HepG2 (cell line): ENCODE data around the gene UCN. TPM values are rescaled to one million over a fixed set of nuclear protein-coding genes. Genes with fewer than 3 reads are reported as not detected.

Experiments used
- AGO2 ChIP-seq: fragments of 200-400 bp; formaldehyde crosslinking; optimal IDR thresholded peaks from 2 replicates; pipeline ENCODE3; 2017; ENCODE audit warnings: mild to moderate bottlenecking, low read depth, low read length, moderate library complexity
- NAIF1 ChIP-seq: sonication (generic); formaldehyde crosslinking; IDR thresholded peaks from 2 replicates; pipeline ENCODE4 v1.5.0; 2020; ENCODE audit warnings: mild to moderate bottlenecking, missing genetic modification reagents, borderline replicate concordance
- PRMT3 ChIP-seq: sonication (generic); formaldehyde crosslinking; IDR thresholded peaks from 2 replicates; pipeline ENCODE4 v1.8.1; 2022; ENCODE audit warnings: low read depth, mild to moderate bottlenecking, moderate library complexity, missing genetic modification reagents, borderline replicate concordance
- RAD51 ChIP-seq: fragments of 450-650 bp; IDR thresholded peaks from 2 replicates; pipeline ENCODE4 v1.6.1; 2016; ENCODE audit warnings: borderline replicate concordance
- RELA ChIP-seq: sonication (generic); formaldehyde crosslinking; IDR thresholded peaks from 2 replicates; pipeline ENCODE4 v1.4.0; 2020; ENCODE audit warnings: missing genetic modification reagents
- SMAD3 ChIP-seq: sonication (generic); formaldehyde crosslinking; IDR thresholded peaks from 2 replicates; pipeline ENCODE4 v1.4.0; 2020; ENCODE audit warnings: missing genetic modification reagents
- TP53 ChIP-seq: sonication (generic); formaldehyde crosslinking; conservative IDR thresholded peaks from 2 replicates; pipeline ENCODE4 v1.4.0; 2020; ENCODE audit warnings: missing genetic modification reagents
- ZFP36L1 ChIP-seq: sonication (generic); formaldehyde crosslinking; IDR thresholded peaks from 2 replicates; pipeline ENCODE4 v1.8.0; 2022; ENCODE audit warnings: mild to moderate bottlenecking, missing genetic modification reagents, moderate library complexity
- ZNF274 ChIP-seq: sonication (generic); formaldehyde crosslinking; IDR thresholded peaks from 2 replicates; pipeline ENCODE4 v1.5.1; 2020; ENCODE audit warnings: mild to moderate bottlenecking, missing genetic modification reagents
- ZNF3 ChIP-seq: IDR thresholded peaks from 2 replicates; pipeline ENCODE4 v1.7.0; 2017; ENCODE audit warnings: inconsistent platforms
- ZNF644 ChIP-seq: IDR thresholded peaks from 2 replicates; pipeline ENCODE4 v1.6.1; 2016; ENCODE audit warnings: low read depth
- ZNF660 ChIP-seq: sonication (generic); formaldehyde crosslinking; IDR thresholded peaks from 2 replicates; pipeline ENCODE4 v1.5.1; 2020; ENCODE audit warnings: mild to moderate bottlenecking, low read depth, missing genetic modification reagents, borderline replicate concordance
- polyA plus RNA-seq, 8 experiments: library from polyadenylated mRNA; depleted of rRNA in 3 of 8; stranded (reverse) in 7 of 8; unstranded in 1 of 8; fragments of >200 nt; fragmentation: Illumina TruSeq in 4 of 8; extraction: Trizol in 4 of 8; gene quantifications; 2 replicates each; pipeline versions ENCODE4 v1.2.1 to v1.2.3, GENCODE V29; 2011 to 2016; ENCODE audit warnings: low read depth in 4 of 8, missing spikeins in 1 of 8, mixed read lengths in 1 of 8; ENCODE audit not compliant: insufficient read depth in 1 of 8
- total RNA-seq, 5 experiments: library from RNA; depleted of rRNA; stranded (reverse); fragments of >200 nt; fragmentation: Illumina TruSeq; extraction: Trizol; gene quantifications; 2 replicates each; pipeline ENCODE4 v1.2.3, GENCODE V29; 2016; ENCODE audit warnings: low read depth in 1 of 5
- TF ChIP-seq, protein P1 (sequence below): sonication (generic); formaldehyde crosslinking; IDR thresholded peaks from 2 replicates; pipeline ENCODE4 v1.4.0; 2020; ENCODE audit warnings: mild to moderate bottlenecking, missing genetic modification reagents, borderline replicate concordance
- TF ChIP-seq, protein P2 (sequence below): IDR thresholded peaks from 2 replicates; pipeline ENCODE4 v1.6.1; 2016; ENCODE audit warnings: mild to moderate bottlenecking, missing biosample characterization, missing genetic modification reagents
- TF ChIP-seq, protein P3 (sequence below): sonication (generic); formaldehyde crosslinking; IDR thresholded peaks from 2 replicates; pipeline ENCODE4 v1.4.0; 2020; ENCODE audit warnings: missing genetic modification reagents, borderline replicate concordance
- TF ChIP-seq, protein P4 (sequence below): sonication (generic); formaldehyde crosslinking; IDR thresholded peaks from 2 replicates; pipeline ENCODE4 v1.9.0; 2021; ENCODE audit warnings: missing genetic modification reagents, mild to moderate bottlenecking, borderline replicate concordance
- TF ChIP-seq, protein P5 (sequence below): sonication (generic); formaldehyde crosslinking; IDR thresholded peaks from 2 replicates; pipeline ENCODE4 v1.4.0; 2020; ENCODE audit warnings: missing genetic modification reagents

Gene UCN
- total and polyA plus RNA-seq, 2 of the 13 experiments (the other 11 are each of a cell fraction or from before 2014, with no cell fraction given): 1.2 to 2.3 TPM

DNA sequence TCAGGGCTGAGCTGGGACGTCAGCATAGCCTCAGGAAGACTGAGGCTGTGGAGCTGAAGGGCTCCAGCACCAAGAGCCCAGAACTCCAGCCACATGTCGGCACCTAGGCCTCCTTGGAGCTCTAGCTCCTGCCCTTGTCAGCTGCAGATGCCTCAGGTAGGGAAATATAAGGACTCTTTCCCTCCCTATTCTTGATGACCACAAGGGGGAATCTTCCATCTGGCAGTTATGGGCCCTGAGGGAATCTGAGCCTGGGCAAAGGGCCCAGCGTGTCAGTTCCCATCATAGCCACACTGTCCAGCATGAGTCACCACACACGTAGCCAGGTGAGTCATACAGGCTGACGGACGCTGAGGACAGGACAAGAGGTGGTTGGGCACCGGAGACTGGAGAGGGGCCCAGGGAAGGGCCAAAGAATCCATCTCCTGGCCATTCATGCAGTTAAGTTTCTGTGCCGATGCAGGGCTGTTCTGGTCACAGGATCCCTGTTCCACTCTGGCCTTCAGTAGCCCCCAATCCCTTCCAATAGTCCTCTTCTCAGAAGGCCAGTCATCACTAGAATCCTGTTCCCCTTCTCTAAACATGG, 12.8 kb upstream of the UCN start (continued):
- TF ChIP-seq, protein P1, sequence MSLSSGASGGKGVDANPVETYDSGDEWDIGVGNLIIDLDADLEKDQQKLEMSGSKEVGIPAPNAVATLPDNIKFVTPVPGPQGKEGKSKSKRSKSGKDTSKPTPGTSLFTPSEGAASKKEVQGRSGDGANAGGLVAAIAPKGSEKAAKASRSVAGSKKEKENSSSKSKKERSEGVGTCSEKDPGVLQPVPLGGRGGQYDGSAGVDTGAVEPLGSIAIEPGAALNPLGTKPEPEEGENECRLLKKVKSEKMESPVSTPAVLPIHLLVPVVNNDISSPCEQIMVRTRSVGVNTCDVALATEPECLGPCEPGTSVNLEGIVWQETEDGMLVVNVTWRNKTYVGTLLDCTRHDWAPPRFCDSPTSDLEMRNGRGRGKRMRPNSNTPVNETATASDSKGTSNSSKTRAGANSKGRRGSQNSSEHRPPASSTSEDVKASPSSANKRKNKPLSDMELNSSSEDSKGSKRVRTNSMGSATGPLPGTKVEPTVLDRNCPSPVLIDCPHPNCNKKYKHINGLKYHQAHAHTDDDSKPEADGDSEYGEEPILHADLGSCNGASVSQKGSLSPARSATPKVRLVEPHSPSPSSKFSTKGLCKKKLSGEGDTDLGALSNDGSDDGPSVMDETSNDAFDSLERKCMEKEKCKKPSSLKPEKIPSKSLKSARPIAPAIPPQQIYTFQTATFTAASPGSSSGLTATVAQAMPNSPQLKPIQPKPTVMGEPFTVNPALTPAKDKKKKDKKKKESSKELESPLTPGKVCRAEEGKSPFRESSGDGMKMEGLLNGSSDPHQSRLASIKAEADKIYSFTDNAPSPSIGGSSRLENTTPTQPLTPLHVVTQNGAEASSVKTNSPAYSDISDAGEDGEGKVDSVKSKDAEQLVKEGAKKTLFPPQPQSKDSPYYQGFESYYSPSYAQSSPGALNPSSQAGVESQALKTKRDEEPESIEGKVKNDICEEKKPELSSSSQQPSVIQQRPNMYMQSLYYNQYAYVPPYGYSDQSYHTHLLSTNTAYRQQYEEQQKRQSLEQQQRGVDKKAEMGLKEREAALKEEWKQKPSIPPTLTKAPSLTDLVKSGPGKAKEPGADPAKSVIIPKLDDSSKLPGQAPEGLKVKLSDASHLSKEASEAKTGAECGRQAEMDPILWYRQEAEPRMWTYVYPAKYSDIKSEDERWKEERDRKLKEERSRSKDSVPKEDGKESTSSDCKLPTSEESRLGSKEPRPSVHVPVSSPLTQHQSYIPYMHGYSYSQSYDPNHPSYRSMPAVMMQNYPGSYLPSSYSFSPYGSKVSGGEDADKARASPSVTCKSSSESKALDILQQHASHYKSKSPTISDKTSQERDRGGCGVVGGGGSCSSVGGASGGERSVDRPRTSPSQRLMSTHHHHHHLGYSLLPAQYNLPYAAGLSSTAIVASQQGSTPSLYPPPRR (CRISPR knock-in tag): peak; percentile 64; the same call in 1 of the 2 replicates
- TF ChIP-seq RELA (CRISPR knock-in tag) (peak; percentile 81; the same call in 1 of the 2 replicates), RAD51 (no peak), ZNF274 (CRISPR knock-in tag) (peak; percentile 77; the same call in 1 of the 2 replicates), NAIF1 (peak; percentile 81; the same call in 1 of the 2 replicates), TP53 (peak; percentile 50; the same call in 1 of the 2 replicates), ZNF3 (no peak), ZNF644 (CRISPR knock-in tag) (peak; percentile 56), PRMT3 (no peak), ZNF660 (CRISPR knock-in tag) (no peak), SMAD3 (CRISPR knock-in tag) (peak; percentile 85), ZFP36L1 (CRISPR knock-in tag) (no peak), AGO2 (no peak)
- TF ChIP-seq, protein P2, sequence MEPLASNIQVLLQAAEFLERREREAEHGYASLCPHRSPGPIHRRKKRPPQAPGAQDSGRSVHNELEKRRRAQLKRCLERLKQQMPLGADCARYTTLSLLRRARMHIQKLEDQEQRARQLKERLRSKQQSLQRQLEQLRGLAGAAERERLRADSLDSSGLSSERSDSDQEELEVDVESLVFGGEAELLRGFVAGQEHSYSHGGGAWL: peak; percentile 51; the same call in 1 of the 2 replicates
- TF ChIP-seq, protein P3, sequence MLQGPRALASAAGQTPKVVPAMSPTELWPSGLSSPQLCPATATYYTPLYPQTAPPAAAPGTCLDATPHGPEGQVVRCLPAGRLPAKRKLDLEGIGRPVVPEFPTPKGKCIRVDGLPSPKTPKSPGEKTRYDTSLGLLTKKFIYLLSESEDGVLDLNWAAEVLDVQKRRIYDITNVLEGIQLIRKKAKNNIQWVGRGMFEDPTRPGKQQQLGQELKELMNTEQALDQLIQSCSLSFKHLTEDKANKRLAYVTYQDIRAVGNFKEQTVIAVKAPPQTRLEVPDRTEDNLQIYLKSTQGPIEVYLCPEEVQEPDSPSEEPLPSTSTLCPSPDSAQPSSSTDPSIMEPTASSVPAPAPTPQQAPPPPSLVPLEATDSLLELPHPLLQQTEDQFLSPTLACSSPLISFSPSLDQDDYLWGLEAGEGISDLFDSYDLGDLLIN: no peak
- TF ChIP-seq, protein P4, sequence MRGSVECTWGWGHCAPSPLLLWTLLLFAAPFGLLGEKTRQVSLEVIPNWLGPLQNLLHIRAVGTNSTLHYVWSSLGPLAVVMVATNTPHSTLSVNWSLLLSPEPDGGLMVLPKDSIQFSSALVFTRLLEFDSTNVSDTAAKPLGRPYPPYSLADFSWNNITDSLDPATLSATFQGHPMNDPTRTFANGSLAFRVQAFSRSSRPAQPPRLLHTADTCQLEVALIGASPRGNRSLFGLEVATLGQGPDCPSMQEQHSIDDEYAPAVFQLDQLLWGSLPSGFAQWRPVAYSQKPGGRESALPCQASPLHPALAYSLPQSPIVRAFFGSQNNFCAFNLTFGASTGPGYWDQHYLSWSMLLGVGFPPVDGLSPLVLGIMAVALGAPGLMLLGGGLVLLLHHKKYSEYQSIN (CRISPR knock-in tag): no peak
- TF ChIP-seq, protein P5, sequence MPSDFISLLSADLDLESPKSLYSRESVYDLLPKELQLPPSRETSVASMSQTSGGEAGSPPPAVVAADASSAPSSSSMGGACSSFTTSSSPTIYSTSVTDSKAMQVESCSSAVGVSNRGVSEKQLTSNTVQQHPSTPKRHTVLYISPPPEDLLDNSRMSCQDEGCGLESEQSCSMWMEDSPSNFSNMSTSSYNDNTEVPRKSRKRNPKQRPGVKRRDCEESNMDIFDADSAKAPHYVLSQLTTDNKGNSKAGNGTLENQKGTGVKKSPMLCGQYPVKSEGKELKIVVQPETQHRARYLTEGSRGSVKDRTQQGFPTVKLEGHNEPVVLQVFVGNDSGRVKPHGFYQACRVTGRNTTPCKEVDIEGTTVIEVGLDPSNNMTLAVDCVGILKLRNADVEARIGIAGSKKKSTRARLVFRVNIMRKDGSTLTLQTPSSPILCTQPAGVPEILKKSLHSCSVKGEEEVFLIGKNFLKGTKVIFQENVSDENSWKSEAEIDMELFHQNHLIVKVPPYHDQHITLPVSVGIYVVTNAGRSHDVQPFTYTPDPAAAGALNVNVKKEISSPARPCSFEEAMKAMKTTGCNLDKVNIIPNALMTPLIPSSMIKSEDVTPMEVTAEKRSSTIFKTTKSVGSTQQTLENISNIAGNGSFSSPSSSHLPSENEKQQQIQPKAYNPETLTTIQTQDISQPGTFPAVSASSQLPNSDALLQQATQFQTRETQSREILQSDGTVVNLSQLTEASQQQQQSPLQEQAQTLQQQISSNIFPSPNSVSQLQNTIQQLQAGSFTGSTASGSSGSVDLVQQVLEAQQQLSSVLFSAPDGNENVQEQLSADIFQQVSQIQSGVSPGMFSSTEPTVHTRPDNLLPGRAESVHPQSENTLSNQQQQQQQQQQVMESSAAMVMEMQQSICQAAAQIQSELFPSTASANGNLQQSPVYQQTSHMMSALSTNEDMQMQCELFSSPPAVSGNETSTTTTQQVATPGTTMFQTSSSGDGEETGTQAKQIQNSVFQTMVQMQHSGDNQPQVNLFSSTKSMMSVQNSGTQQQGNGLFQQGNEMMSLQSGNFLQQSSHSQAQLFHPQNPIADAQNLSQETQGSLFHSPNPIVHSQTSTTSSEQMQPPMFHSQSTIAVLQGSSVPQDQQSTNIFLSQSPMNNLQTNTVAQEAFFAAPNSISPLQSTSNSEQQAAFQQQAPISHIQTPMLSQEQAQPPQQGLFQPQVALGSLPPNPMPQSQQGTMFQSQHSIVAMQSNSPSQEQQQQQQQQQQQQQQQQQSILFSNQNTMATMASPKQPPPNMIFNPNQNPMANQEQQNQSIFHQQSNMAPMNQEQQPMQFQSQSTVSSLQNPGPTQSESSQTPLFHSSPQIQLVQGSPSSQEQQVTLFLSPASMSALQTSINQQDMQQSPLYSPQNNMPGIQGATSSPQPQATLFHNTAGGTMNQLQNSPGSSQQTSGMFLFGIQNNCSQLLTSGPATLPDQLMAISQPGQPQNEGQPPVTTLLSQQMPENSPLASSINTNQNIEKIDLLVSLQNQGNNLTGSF (CRISPR knock-in tag): no peak
